ENCODE data around the gene ITPKC. TPM values are rescaled to one million over a fixed set of nuclear protein-coding genes. Genes with fewer than 3 reads are reported as not detected.
A peak's percentile ranks its signal among the peaks of the same experiment; 100 is the strongest.

ITPKC gene
- total and polyA plus RNA-seq, 8 donors, result 6.9 to 20.4 (median 11.4) TPM

- intact Hi-C loops (cut with DNase I), result no loop called here
- Histone ChIP-seq H3K27me3 (no peaks in the 10 kb centered on the region), H3K27ac (no peak overlapping the region), H3K4me1 (no peaks in the 10 kb centered on the region), H3K9me3 (no peaks in the 10 kb centered on the region), H3K36me3 (peaks cover 0 to 13% (median 9%) of the 10 kb centered on the region in 3 donors), H3K4me3 (no peak overlapping the region)
- FAIRE-seq (no peak), DNase-seq (no peak), ATAC-seq (no peak)
- TF ChIP-seq CTCF (IDR thresholded peaks at IDR 0.05), result no peak
- 91 to 94% methylated on average over 12 of the region's 12 CpGs for WGBS, 2 donors
These were observed 26.0 kb downstream of the ITPKC start for GRCh38 chr19:40742886-40743285.

GRCh38 chr19:40743926-40744325, 27.0 kb downstream of the ITPKC start:
- ATAC-seq, result no peak
- no peak for FAIRE-seq
- H3K27ac ChIP-seq, result no peak overlapping the region
- no peaks in the 10 kb centered on the region for H3K9me3 ChIP-seq
- no peaks in the 10 kb centered on the region for H3K4me1 ChIP-seq
- H3K27me3 ChIP-seq, result no peaks in the 10 kb centered on the region
- peaks cover 0 to 13% (median 9%) of the 10 kb centered on the region in 3 donors for H3K36me3 ChIP-seq
- DNase-seq, result no peak
- no peak for TF ChIP-seq CTCF (IDR thresholded peaks at IDR 0.05)
- whole genome bisulfite sequencing, 2 donors, result 91 to 95% methylated on average over 10 of the region's 10 CpGs
- intact Hi-C loops (cut with DNase I), result no loop called here
- no peak overlapping the region for H3K4me3 ChIP-seq

GRCh38 chr19:40744554-40745401, 27.9 kb downstream of the ITPKC start:
- Histone ChIP-seq H3K27ac (no peak overlapping the region), H3K36me3 (peaks cover 0 to 8% (median 2%) of the 10 kb centered on the region in 3 donors), H3K4me1 (peaks cover 0 to 4% (median 0%) of the 10 kb centered on the region in 3 donors), H3K9me3 (no peaks in the 10 kb centered on the region), H3K4me3 (no peak overlapping the region), H3K27me3 (no peaks in the 10 kb centered on the region)
- DNase-seq, result no peak
- WGBS, 2 donors, result 63 to 67% methylated on average over 17 of the region's 17 CpGs
- no peak for FAIRE-seq
- no peak for TF ChIP-seq CTCF (IDR thresholded peaks at IDR 0.05)
- ATAC-seq, result peak in 1 of 4 donors; percentile 51
- intact Hi-C loops (cut with DNase I), result no loop called here

- Histone ChIP-seq H3K27me3 (no peaks in the 10 kb centered on the region), H3K4me3 (no peak overlapping the region), H3K27ac (no peak overlapping the region), H3K4me1 (peaks cover 0 to 4% (median 0%) of the 10 kb centered on the region in 3 donors), H3K36me3 (peaks cover 0 to 2% (median 0%) of the 10 kb centered on the region in 3 donors), H3K9me3 (no peaks in the 10 kb centered on the region)
- no peak for ATAC-seq
- intact Hi-C loops (cut with DNase I), result no loop called here
- TF ChIP-seq CTCF (IDR thresholded peaks at IDR 0.05), result no peak
- FAIRE-seq, result no peak
- 73 to 78% methylated on average over 7 of the region's 7 CpGs for WGBS, 2 donors
- no peak for DNase-seq
These were observed 28.5 kb downstream of the ITPKC start for GRCh38 chr19:40745402-40745780.

GRCh38 chr19:40747536-40747935, 30.6 kb downstream of the ITPKC start:
- FAIRE-seq, result no peak
- Histone ChIP-seq H3K9me3 (no peaks in the 10 kb centered on the region), H3K27me3 (no peaks in the 10 kb centered on the region), H3K36me3 (no peaks in the 10 kb centered on the region), H3K27ac (no peak overlapping the region), H3K4me1 (peaks cover 0 to 8% (median 0%) of the 10 kb centered on the region in 3 donors), H3K4me3 (no peak overlapping the region)
- no peak for DNase-seq
- WGBS, 2 donors, result 97 to 98% methylated on average over 7 of the region's 7 CpGs
- ATAC-seq, result no peak
- intact Hi-C loops (cut with DNase I), result no loop called here
- TF ChIP-seq CTCF (IDR thresholded peaks at IDR 0.05), result no peak
